Nephron progenitor cell (in vitro differentiated cells): ENCODE measurements around the gene BICC1.

ENCODE experiments used
- DNase-seq: peaks from one replicate; pipeline ENCODE4 v3.0.0; 2021
- H3K27ac Mint-ChIP-seq: 2 replicates; pipeline ENCODE4 v1.8.0; 2021; ENCODE audit warnings: mild to moderate bottlenecking, moderate library complexity, mixed read lengths
- H3K27me3 Mint-ChIP-seq: 2 replicates; pipeline ENCODE4 v1.8.0; 2021; ENCODE audit warnings: mild to moderate bottlenecking, low read depth, mixed read lengths; ENCODE audit not compliant: poor library complexity
- H3K36me3 Mint-ChIP-seq: 2 replicates; pipeline ENCODE4 v1.8.0; 2021; ENCODE audit warnings: low read depth, mixed read lengths
- H3K4me1 Mint-ChIP-seq: 2 replicates; pipeline ENCODE4 v1.8.0; 2021; ENCODE audit warnings: mixed read lengths
- H3K4me3 Mint-ChIP-seq: 2 replicates; pipeline ENCODE4 v1.8.0; 2021; ENCODE audit warnings: mild to moderate bottlenecking, moderate library complexity, mixed read lengths
- H3K9me3 Mint-ChIP-seq: 2 replicates; pipeline ENCODE4 v1.8.0; 2021; ENCODE audit warnings: mild to moderate bottlenecking, moderate library complexity, mixed read lengths
- TF ChIP-seq, protein P1 (sequence below): fragments of 200-600 bp; sonication (generic); IDR thresholded peaks from 2 replicates; pipeline ENCODE4 v1.5.0; 2021; ENCODE audit warnings: antibody characterized with exemption

The BICC1 gene

DNA sequence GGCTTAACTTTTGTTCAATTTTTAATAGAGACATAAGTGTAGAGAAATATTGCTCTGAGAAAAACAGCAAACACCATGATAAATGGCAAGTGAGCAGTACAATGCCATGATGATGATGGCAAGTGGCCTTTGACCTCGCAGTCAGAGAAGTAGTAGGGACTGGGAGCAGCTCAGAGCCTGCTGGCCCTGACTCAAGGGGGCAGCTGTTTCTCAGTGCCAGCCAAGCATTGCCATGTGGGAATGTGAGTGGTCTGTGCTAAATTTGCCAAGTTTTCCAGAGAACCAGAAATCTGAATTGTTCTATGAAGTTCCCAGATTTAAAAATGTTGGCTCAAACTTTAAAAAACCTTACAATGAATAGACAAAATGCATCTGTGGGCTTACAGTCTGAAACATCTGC lies 187.9 kb downstream of the BICC1 start:
- Mint-ChIP-seq H3K4me1 (no peaks in the 10 kb centered on the region), H3K36me3 (no peaks in the 10 kb centered on the region), H3K4me3 (no peak overlapping the region), H3K27me3 (peaks cover 2% of the 10 kb centered on the region), H3K27ac (no peak overlapping the region), H3K9me3 (no peaks in the 10 kb centered on the region)
- TF ChIP-seq, protein P1, sequence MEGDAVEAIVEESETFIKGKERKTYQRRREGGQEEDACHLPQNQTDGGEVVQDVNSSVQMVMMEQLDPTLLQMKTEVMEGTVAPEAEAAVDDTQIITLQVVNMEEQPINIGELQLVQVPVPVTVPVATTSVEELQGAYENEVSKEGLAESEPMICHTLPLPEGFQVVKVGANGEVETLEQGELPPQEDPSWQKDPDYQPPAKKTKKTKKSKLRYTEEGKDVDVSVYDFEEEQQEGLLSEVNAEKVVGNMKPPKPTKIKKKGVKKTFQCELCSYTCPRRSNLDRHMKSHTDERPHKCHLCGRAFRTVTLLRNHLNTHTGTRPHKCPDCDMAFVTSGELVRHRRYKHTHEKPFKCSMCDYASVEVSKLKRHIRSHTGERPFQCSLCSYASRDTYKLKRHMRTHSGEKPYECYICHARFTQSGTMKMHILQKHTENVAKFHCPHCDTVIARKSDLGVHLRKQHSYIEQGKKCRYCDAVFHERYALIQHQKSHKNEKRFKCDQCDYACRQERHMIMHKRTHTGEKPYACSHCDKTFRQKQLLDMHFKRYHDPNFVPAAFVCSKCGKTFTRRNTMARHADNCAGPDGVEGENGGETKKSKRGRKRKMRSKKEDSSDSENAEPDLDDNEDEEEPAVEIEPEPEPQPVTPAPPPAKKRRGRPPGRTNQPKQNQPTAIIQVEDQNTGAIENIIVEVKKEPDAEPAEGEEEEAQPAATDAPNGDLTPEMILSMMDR: no peak
- DNase-seq: no peak

DNA sequence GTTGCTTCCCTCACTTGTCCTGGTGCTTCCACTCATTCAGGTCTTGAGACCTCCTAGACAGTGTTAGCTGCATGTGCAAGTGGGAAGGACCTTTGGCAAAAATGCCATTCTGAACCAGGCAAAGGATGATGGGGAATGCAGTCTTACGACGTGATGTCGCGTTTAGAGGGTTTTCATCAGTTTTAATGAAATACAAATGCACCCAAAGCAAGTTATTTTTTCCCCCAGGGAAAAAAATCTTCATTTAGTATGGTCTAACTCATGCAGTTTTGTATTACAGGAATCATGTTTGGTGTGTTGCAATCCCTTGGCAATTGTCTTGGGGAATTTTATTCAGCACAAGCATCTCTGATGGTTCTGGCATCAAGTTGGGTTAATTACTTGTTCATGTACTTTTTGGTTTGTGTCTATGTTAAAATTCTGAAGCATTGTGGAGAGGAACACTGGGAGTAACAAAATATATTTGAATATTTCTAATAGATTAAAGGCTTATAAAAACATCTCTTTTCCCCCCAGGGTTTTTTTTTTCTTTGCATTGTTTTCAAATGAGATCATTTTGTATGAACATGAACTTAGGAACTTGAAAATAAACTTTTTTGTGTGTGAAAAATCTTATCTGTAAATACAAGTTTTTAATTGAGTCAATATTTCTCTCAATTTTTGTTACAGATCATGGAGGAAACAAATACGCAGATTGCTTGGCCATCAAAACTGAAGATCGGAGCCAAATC lies 188.9 kb downstream of the BICC1 start:
- TF ChIP-seq, protein P1: no peak
- Mint-ChIP-seq H3K36me3 (no peaks in the 10 kb centered on the region), H3K27ac (no peak overlapping the region), H3K27me3 (peaks cover 2% of the 10 kb centered on the region), H3K4me1 (no peaks in the 10 kb centered on the region), H3K9me3 (no peaks in the 10 kb centered on the region), H3K4me3 (no peak overlapping the region)
- DNase-seq: no peak

DNA sequence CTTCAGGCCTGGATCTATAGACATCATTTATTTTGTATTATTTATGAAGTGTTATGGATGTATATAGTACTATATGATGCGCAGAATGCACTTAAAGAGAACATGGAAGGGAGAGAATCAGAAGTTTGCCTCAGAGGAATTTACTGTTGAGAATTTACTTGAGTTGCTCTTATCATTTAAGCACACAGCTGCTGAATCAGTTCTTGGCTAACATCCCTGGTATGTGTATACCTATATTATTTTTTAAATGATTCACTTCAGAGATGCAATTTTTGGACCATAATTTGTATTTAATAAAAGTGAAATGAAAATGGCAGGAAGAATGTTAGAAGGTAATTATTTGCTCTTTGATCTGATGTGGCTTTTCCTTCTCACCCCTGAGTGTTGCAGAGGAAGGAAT lies 191.6 kb downstream of the BICC1 start:
- Mint-ChIP-seq H3K27ac (no peak overlapping the region), H3K27me3 (peaks cover 2% of the 10 kb centered on the region), H3K9me3 (peaks cover 3% of the 10 kb centered on the region), H3K36me3 (no peaks in the 10 kb centered on the region), H3K4me3 (no peak overlapping the region), H3K4me1 (no peaks in the 10 kb centered on the region)
- TF ChIP-seq, protein P1: no peak
- no peak for DNase-seq

DNA sequence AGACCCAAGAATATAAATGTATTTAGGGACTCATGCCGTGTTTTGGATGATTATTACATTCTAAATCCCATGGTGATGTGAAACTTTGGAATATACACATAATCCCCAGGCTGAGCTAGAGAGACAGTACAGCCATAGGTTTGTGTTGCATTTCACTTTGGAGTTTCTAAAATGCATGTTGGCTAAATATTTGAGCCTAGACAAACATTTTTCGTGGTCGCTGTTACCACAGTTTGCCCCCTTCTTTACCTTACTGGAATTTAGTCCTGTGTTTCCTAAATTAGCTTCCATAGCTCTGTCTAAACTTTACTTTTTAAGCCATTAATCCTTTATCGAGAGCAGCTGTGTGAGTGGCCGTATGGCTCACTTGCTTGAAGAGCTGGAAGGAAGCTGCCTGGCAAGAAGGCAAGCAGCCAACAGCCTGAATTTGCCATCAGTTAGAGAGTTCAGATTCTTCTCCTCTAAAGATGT lies 192.0 kb downstream of the BICC1 start:
- Mint-ChIP-seq H3K27me3 (peaks cover 2% of the 10 kb centered on the region), H3K36me3 (no peaks in the 10 kb centered on the region), H3K27ac (no peak overlapping the region), H3K4me1 (no peaks in the 10 kb centered on the region), H3K4me3 (no peak overlapping the region), H3K9me3 (peaks cover 3% of the 10 kb centered on the region)
- no peak for DNase-seq
- TF ChIP-seq, protein P1: no peak

DNA sequence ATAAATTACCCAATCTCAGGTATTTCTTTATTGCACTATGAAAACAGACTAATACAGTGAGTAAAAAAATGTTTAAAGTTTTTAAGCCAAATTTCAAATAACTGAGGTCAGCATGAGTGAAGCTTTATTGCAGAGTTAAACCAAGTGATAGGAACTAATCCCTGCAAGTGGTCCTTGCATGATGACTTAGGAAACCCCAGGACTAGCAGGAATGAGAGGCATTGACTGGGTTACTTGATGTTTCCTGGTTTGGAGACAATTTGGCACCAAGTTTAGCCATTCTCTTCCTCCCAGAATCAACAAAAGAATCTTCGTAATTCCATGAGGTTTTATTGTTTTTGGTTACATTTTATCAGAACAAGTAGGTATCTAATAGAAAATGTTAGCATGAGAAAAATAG lies 194.2 kb downstream of the BICC1 start:
- H3K4me3 Mint-ChIP-seq: no peak overlapping the region
- DNase-seq: no peak
- peaks cover 3% of the 10 kb centered on the region for H3K9me3 Mint-ChIP-seq
- H3K27me3 Mint-ChIP-seq: no peaks in the 10 kb centered on the region
- TF ChIP-seq, protein P1: no peak
- no peaks in the 10 kb centered on the region for H3K4me1 Mint-ChIP-seq
- H3K36me3 Mint-ChIP-seq: no peaks in the 10 kb centered on the region
- H3K27ac Mint-ChIP-seq: no peak overlapping the region

DNA sequence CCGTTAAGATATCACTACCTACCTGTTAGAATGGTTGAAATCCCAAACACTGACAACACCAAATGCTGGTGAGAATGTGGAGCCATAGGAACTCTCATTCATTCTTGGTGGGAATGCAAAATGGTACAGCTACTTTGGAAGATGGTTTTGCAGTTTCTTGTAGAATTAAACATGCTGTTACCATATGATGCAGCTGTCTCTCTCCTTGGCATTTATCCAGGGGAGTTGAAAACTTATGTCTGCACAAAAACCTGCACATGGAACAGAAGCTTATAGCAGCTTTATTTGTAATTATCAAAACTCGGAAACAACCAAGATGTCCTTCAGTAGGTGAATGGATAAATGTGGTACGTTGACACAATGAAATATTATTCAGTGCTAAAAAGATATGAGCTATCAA lies 199.5 kb downstream of the BICC1 start:
- DNase-seq: no peak
- Mint-ChIP-seq H3K9me3 (peaks cover 2% of the 10 kb centered on the region), H3K36me3 (no peaks in the 10 kb centered on the region), H3K27me3 (peaks cover 5% of the 10 kb centered on the region), H3K27ac (no peak overlapping the region), H3K4me1 (no peaks in the 10 kb centered on the region), H3K4me3 (no peak overlapping the region)
- TF ChIP-seq, protein P1: no peak
